WTC11 (cell line): ENCODE measurements around the gene ADGRB3.

Experiments used
- FOXK1 ChIP-seq: sonication (generic); formaldehyde crosslinking; IDR thresholded peaks from 2 replicates; pipeline ENCODE4 v1.8.0; 2022; ENCODE audit warnings: mild to moderate bottlenecking, moderate library complexity, missing genetic modification reagents
- GABPB1 ChIP-seq: sonication (generic); formaldehyde crosslinking; IDR thresholded peaks from 2 replicates; pipeline ENCODE4 v1.8.1; 2023; ENCODE audit warnings: mild to moderate bottlenecking, missing genetic modification reagents
- NFATC4 ChIP-seq: fragments of 250-450 bp; sonication (Bioruptor Pico); IDR thresholded peaks from 2 replicates; pipeline ENCODE4 v1.9.0; 2021; ENCODE audit warnings: mild to moderate bottlenecking
- NFYB ChIP-seq: sonication (generic); formaldehyde crosslinking; conservative IDR thresholded peaks from 2 replicates; pipeline ENCODE4 v1.8.0; 2022; ENCODE audit warnings: low read depth, missing genetic modification reagents
- SP1 ChIP-seq: sonication (generic); formaldehyde crosslinking; conservative IDR thresholded peaks from 2 replicates; pipeline ENCODE4 v1.8.1; 2022; ENCODE audit warnings: missing genetic modification reagents
- TP53 ChIP-seq: sonication (generic); formaldehyde crosslinking; IDR thresholded peaks from 2 replicates; pipeline ENCODE4 v1.8.1; 2023; ENCODE audit warnings: mild to moderate bottlenecking, missing genetic modification reagents
- TF ChIP-seq, protein P1 (sequence below): sonication (generic); formaldehyde crosslinking; IDR thresholded peaks from 2 replicates; pipeline ENCODE4 v1.8.1; 2023; ENCODE audit warnings: mild to moderate bottlenecking, missing genetic modification reagents
- TF ChIP-seq, protein P2 (sequence below): fragments of 200-600 bp; IDR thresholded peaks from 2 replicates; pipeline ENCODE4 v1.8.0; 2022; ENCODE audit warnings: antibody characterized with exemption
- TF ChIP-seq, protein P3 (sequence below): sonication (generic); formaldehyde crosslinking; IDR thresholded peaks from 2 replicates; pipeline ENCODE4 v1.8.0; 2022; ENCODE audit warnings: mild to moderate bottlenecking, missing genetic modification reagents
- TF ChIP-seq, protein P4 (sequence below): sonication (generic); formaldehyde crosslinking; IDR thresholded peaks from 2 replicates; pipeline ENCODE4 v1.8.1; 2022; ENCODE audit warnings: missing genetic modification reagents, borderline replicate concordance
- TF ChIP-seq, protein P5 (sequence below): fragments of 250-450 bp; sonication (Bioruptor Pico); IDR thresholded peaks from 2 replicates; pipeline ENCODE4 v1.8.0; 2021; ENCODE audit warnings: mild to moderate bottlenecking
- TF ChIP-seq, protein P6 (sequence below): fragments of 250-450 bp; sonication (Bioruptor Pico); IDR thresholded peaks from 2 replicates; pipeline ENCODE4 v2.1.2; 2022; ENCODE audit warnings: mild to moderate bottlenecking, moderate library complexity
- TF ChIP-seq, protein P7 (sequence below): sonication (generic); formaldehyde crosslinking; IDR thresholded peaks from 2 replicates; pipeline ENCODE4 v1.8.0; 2022; ENCODE audit warnings: missing genetic modification reagents

DNA sequence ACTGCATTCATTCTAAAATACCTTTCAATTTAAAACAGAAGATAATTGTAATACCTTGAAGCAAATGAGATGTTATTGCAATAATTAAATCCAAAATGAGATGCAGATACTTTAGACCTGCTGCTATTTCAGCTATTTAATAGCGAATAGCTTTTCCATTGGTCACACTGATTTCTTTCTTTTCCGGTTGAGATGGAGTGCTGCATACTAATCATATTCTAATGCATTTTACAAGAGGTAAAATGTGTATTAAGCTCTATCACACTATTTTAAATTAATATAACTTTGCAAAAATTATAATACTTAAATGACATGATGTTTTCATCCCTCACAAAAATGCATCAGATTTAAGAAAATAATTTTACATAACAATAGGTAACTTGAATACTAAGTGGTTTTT lies 74.0 kb downstream of the ADGRB3 start:
- TF ChIP-seq NFYB (no peak), GABPB1 (no peak), FOXK1 (no peak), TP53 (CRISPR knock-in tag) (no peak), SP1 (CRISPR knock-in tag) (no peak), NFATC4 (no peak)
- TF ChIP-seq, protein P1, sequence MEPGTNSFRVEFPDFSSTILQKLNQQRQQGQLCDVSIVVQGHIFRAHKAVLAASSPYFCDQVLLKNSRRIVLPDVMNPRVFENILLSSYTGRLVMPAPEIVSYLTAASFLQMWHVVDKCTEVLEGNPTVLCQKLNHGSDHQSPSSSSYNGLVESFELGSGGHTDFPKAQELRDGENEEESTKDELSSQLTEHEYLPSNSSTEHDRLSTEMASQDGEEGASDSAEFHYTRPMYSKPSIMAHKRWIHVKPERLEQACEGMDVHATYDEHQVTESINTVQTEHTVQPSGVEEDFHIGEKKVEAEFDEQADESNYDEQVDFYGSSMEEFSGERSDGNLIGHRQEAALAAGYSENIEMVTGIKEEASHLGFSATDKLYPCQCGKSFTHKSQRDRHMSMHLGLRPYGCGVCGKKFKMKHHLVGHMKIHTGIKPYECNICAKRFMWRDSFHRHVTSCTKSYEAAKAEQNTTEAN (CRISPR knock-in tag), result no peak
- TF ChIP-seq, protein P2, sequence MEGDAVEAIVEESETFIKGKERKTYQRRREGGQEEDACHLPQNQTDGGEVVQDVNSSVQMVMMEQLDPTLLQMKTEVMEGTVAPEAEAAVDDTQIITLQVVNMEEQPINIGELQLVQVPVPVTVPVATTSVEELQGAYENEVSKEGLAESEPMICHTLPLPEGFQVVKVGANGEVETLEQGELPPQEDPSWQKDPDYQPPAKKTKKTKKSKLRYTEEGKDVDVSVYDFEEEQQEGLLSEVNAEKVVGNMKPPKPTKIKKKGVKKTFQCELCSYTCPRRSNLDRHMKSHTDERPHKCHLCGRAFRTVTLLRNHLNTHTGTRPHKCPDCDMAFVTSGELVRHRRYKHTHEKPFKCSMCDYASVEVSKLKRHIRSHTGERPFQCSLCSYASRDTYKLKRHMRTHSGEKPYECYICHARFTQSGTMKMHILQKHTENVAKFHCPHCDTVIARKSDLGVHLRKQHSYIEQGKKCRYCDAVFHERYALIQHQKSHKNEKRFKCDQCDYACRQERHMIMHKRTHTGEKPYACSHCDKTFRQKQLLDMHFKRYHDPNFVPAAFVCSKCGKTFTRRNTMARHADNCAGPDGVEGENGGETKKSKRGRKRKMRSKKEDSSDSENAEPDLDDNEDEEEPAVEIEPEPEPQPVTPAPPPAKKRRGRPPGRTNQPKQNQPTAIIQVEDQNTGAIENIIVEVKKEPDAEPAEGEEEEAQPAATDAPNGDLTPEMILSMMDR, result no peak
- TF ChIP-seq, protein P3, sequence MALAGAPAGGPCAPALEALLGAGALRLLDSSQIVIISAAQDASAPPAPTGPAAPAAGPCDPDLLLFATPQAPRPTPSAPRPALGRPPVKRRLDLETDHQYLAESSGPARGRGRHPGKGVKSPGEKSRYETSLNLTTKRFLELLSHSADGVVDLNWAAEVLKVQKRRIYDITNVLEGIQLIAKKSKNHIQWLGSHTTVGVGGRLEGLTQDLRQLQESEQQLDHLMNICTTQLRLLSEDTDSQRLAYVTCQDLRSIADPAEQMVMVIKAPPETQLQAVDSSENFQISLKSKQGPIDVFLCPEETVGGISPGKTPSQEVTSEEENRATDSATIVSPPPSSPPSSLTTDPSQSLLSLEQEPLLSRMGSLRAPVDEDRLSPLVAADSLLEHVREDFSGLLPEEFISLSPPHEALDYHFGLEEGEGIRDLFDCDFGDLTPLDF (CRISPR knock-in tag), result no peak
- TF ChIP-seq, protein P4, sequence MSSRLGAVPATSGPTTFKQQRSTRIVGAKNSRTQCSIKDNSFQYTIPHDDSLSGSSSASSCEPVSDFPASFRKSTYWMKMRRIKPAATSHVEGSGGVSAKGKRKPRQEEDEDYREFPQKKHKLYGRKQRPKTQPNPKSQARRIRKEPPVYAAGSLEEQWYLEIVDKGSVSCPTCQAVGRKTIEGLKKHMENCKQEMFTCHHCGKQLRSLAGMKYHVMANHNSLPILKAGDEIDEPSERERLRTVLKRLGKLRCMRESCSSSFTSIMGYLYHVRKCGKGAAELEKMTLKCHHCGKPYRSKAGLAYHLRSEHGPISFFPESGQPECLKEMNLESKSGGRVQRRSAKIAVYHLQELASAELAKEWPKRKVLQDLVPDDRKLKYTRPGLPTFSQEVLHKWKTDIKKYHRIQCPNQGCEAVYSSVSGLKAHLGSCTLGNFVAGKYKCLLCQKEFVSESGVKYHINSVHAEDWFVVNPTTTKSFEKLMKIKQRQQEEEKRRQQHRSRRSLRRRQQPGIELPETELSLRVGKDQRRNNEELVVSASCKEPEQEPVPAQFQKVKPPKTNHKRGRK, result no peak
- TF ChIP-seq, protein P5, sequence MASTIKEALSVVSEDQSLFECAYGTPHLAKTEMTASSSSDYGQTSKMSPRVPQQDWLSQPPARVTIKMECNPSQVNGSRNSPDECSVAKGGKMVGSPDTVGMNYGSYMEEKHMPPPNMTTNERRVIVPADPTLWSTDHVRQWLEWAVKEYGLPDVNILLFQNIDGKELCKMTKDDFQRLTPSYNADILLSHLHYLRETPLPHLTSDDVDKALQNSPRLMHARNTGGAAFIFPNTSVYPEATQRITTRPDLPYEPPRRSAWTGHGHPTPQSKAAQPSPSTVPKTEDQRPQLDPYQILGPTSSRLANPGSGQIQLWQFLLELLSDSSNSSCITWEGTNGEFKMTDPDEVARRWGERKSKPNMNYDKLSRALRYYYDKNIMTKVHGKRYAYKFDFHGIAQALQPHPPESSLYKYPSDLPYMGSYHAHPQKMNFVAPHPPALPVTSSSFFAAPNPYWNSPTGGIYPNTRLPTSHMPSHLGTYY (CRISPR knock-in tag), result no peak
- TF ChIP-seq, protein P6, sequence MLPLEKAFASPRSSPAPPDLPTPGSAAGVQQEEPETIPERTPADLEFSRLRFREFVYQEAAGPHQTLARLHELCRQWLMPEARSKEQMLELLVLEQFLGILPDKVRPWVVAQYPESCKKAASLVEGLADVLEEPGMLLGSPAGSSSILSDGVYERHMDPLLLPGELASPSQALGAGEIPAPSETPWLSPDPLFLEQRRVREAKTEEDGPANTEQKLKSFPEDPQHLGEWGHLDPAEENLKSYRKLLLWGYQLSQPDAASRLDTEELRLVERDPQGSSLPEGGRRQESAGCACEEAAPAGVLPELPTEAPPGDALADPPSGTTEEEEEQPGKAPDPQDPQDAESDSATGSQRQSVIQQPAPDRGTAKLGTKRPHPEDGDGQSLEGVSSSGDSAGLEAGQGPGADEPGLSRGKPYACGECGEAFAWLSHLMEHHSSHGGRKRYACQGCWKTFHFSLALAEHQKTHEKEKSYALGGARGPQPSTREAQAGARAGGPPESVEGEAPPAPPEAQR (CRISPR knock-in tag), result no peak
- TF ChIP-seq, protein P7, sequence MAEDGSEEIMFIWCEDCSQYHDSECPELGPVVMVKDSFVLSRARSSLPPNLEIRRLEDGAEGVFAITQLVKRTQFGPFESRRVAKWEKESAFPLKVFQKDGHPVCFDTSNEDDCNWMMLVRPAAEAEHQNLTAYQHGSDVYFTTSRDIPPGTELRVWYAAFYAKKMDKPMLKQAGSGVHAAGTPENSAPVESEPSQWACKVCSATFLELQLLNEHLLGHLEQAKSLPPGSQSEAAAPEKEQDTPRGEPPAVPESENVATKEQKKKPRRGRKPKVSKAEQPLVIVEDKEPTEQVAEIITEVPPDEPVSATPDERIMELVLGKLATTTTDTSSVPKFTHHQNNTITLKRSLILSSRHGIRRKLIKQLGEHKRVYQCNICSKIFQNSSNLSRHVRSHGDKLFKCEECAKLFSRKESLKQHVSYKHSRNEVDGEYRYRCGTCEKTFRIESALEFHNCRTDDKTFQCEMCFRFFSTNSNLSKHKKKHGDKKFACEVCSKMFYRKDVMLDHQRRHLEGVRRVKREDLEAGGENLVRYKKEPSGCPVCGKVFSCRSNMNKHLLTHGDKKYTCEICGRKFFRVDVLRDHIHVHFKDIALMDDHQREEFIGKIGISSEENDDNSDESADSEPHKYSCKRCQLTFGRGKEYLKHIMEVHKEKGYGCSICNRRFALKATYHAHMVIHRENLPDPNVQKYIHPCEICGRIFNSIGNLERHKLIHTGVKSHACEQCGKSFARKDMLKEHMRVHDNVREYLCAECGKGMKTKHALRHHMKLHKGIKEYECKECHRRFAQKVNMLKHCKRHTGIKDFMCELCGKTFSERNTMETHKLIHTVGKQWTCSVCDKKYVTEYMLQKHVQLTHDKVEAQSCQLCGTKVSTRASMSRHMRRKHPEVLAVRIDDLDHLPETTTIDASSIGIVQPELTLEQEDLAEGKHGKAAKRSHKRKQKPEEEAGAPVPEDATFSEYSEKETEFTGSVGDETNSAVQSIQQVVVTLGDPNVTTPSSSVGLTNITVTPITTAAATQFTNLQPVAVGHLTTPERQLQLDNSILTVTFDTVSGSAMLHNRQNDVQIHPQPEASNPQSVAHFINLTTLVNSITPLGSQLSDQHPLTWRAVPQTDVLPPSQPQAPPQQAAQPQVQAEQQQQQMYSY (CRISPR knock-in tag), result no peak
